ENCODE data around the gene FHL3. TPM values are rescaled to one million over a fixed set of nuclear protein-coding genes. Genes with fewer than 3 reads are reported as not detected.

Gene FHL3
- polyA plus RNA-seq, 1 of the 3 experiments (the other 2 are of a cell fraction) = 6.8 TPM

GRCh38 chr1:38030596-38031512, 25.5 kb upstream of the FHL3 start:
- Histone ChIP-seq H3F3A (replicated peaks; ENCODE audit: insufficient read depth) (peaks cover 10% of the 10 kb centered on the region), H3K4me2 (peak overlapping the region; percentile 82), H3K27ac (ENCODE audit: low read depth in 2 of 2, low read length in 1 of 2) (peak overlapping the region in 1 of 2 experiments; percentile 79; a peak in 1 of 4 replicates), H3K4me1 (ENCODE audit: control insufficient read depth in 1 of 2, insufficient read depth in 2 of 2, low read depth in 1 of 2, low read length in 1 of 2) (peaks cover 31 to 34% of the 10 kb centered on the region in 2 experiments; a peak in 3 of 4 replicates), H3K9me2 (no peaks in the 10 kb centered on the region), H3K4me3 (ENCODE audit: low read depth in 2 of 2, low read length in 1 of 2) (no peak overlapping the region), H4K20me1 (ENCODE audit: insufficient read depth) (no peaks in the 10 kb centered on the region), H3K36me3 (replicated peaks in 1 of 2; ENCODE audit: control insufficient read depth in 1 of 2, insufficient read depth in 2 of 2, low read length in 1 of 2) (peaks cover 0 to 2% of the 10 kb centered on the region in 2 experiments), H3K27me3 (ENCODE audit: insufficient read depth) (no peaks in the 10 kb centered on the region), H3K79me2 (ENCODE audit: insufficient read depth) (no peaks in the 10 kb centered on the region), H3K9me3 (no peaks in the 10 kb centered on the region), H3K9ac (peak overlapping the region; percentile 37; the same call in 1 of the 2 replicates), H2AFZ (ENCODE audit: low read depth) (no peak overlapping the region; the same call in 1 of the 2 replicates)
- WGBS (ENCODE audit: low lambda C conversion rate) = 89% methylated on average over 6 of the region's 17 CpGs
- POLR2A ChIA-PET = interaction anchor here (0.7 kb wide), 1 partner anchor 30 kb away, joined by 3 read pairs; no protein-coding TSS in a partner anchor
- TF ChIP-seq TAF1 (IDR thresholded peaks at IDR 0.05; ENCODE audit: borderline replicate concordance, low read depth, low read length) (no peak), RFX5 (IDR thresholded peaks at IDR 0.05; ENCODE audit: low read length) (no peak)
- CTCF ChIA-PET = interaction anchor here (0.9 to 6.6 kb wide), 8 partner anchors 10 to 806 kb away, joined by 3 to 52 read pairs (median 5); partner anchors contain the start of genes POU3F1 and UTP11
- DNase-seq = no peak

GRCh38 chr1:38029685-38030511, 24.6 kb upstream of the FHL3 start:
- H3K79me2 ChIP-seq (ENCODE audit: insufficient read depth) = no peaks in the 10 kb centered on the region
- ChIA-PET POLR2A (interaction anchor here (0.7 to 1.0 kb wide), 2 partner anchors 29 to 41 kb away, joined by 3 to 4 read pairs; partner anchors contain the start of gene SF3A3), CTCF (interaction anchor here (0.7 to 6.6 kb wide), 18 partner anchors 8 to 807 kb away, joined by 3 to 52 read pairs (median 4); partner anchors contain the start of genes POU3F1 and UTP11)
- peak overlapping the region; percentile 33 for H2AFZ ChIP-seq (ENCODE audit: low read depth)
- no peaks in the 10 kb centered on the region for H3K9me2 ChIP-seq
- H4K20me1 ChIP-seq (ENCODE audit: insufficient read depth) = no peaks in the 10 kb centered on the region
- H3K4me3 ChIP-seq (ENCODE audit: low read depth in 2 of 2, low read length in 1 of 2) = 0 out of 4 replicates have a peak overlapping the region, but pooled peaks of 1 of the 2 experiments have one; percentile 30
- peak; percentile 62 for DNase-seq
- 28% methylated on average over 6 of the region's 12 CpGs for WGBS (ENCODE audit: low lambda C conversion rate)
- peaks cover 5 to 11% of the 10 kb centered on the region in 2 experiments for H3K36me3 ChIP-seq (replicated peaks in 1 of 2; ENCODE audit: control insufficient read depth in 1 of 2, insufficient read depth in 2 of 2, low read length in 1 of 2)
- peak overlapping the region; percentile 41 to 79 for H3K27ac ChIP-seq (ENCODE audit: low read depth in 2 of 2, low read length in 1 of 2)
- no peaks in the 10 kb centered on the region for H3K27me3 ChIP-seq (ENCODE audit: insufficient read depth)
- H3F3A ChIP-seq (replicated peaks; ENCODE audit: insufficient read depth) = peaks cover 12% of the 10 kb centered on the region
- H3K9me3 ChIP-seq = no peaks in the 10 kb centered on the region
- peak overlapping the region; percentile 82 for H3K4me2 ChIP-seq
- H3K9ac ChIP-seq = peak overlapping the region; percentile 37; the same call in 1 of the 2 replicates
- peaks cover 31 to 34% of the 10 kb centered on the region in 2 experiments; a peak in 3 of 4 replicates for H3K4me1 ChIP-seq (ENCODE audit: control insufficient read depth in 1 of 2, insufficient read depth in 2 of 2, low read depth in 1 of 2, low read length in 1 of 2)
- TF ChIP-seq RCOR1 (IDR thresholded peaks at IDR 0.05; ENCODE audit: low read length) (no peak), MEF2A (IDR thresholded peaks at IDR 0.05; ENCODE audit: borderline replicate concordance, low read depth) (no peak; the same call in 1 of the 2 replicates), USF2 (IDR thresholded peaks at IDR 0.05; ENCODE audit: borderline replicate concordance, low read depth, low read length) (no peak), GATA2 (CRISPR knock-in tag; IDR thresholded peaks at IDR 0.05) (no peak; the same call in 1 of the 2 replicates), IRF3 (IDR thresholded peaks at IDR 0.05; ENCODE audit: low read depth, low read length) (no peak), FOXJ3 (CRISPR knock-in tag; IDR thresholded peaks at IDR 0.05) (no peak), NRF1 (IDR thresholded peaks at IDR 0.05; ENCODE audit: low read depth, low read length) (no peak), NFIC (IDR thresholded peaks at IDR 0.05; ENCODE audit: borderline replicate concordance) (no peak), FOSL2 (IDR thresholded peaks at IDR 0.05; ENCODE audit: borderline replicate concordance, low read depth) (peak; percentile 76), ELF1 (IDR thresholded peaks at IDR 0.05) (no peak), CHD2 (IDR thresholded peaks at IDR 0.05; ENCODE audit: low read length, partially characterized antibody) (peak; percentile 66), SIN3A (IDR thresholded peaks at IDR 0.05; ENCODE audit: borderline replicate concordance, low read depth, low read length) (no peak), EZH2phosphoT487 (IDR thresholded peaks at IDR 0.05; ENCODE audit: borderline replicate concordance, low read depth) (no peak), YY1 (IDR thresholded peaks at IDR 0.05; ENCODE audit: low read depth) (no peak), GABPA (IDR thresholded peaks at IDR 0.05; ENCODE audit: low read depth) (no peak), ZBTB33 (IDR thresholded peaks at IDR 0.05; ENCODE audit: borderline replicate concordance, low read depth) (no peak), TCF12 (IDR thresholded peaks at IDR 0.05) (peak; percentile 63), RAD21 (IDR thresholded peaks at IDR 0.05; ENCODE audit: low read length) (no peak), FOXM1 (IDR thresholded peaks at IDR 0.05; ENCODE audit: low read depth) (no peak)
